Keratinocyte (primary cell): Measurements from ENCODE around the gene USE1.

Experiments used
- EZH2 ChIP-seq: IDR thresholded peaks from one replicate; pipeline ENCODE4 v1.6.1; 2012; ENCODE audit warnings: inconsistent platforms, mild to moderate bottlenecking, low read length, moderate library complexity
- TF ChIP-seq, protein P1 (sequence below), 3 experiments: IDR thresholded peaks in 1 of 3; conservative IDR thresholded peaks in 1 of 3; optimal IDR thresholded peaks in 1 of 3; 2 replicates in 2 of 3; 3 replicates in 1 of 3; pipeline versions ENCODE3 to v1.5.1; 2011; ENCODE audit warnings: low read length in 3 of 3, mild to moderate bottlenecking in 3 of 3, moderate library complexity in 2 of 3, control low read depth in 1 of 3, inconsistent platforms in 1 of 3; ENCODE audit not compliant: insufficient read depth in 2 of 3; ENCODE audit errors: extremely low read depth in 1 of 3

GRCh38 chr19:17194608-17195007 is 20.5 kb upstream of the USE1 start:
- TF ChIP-seq, protein P1, sequence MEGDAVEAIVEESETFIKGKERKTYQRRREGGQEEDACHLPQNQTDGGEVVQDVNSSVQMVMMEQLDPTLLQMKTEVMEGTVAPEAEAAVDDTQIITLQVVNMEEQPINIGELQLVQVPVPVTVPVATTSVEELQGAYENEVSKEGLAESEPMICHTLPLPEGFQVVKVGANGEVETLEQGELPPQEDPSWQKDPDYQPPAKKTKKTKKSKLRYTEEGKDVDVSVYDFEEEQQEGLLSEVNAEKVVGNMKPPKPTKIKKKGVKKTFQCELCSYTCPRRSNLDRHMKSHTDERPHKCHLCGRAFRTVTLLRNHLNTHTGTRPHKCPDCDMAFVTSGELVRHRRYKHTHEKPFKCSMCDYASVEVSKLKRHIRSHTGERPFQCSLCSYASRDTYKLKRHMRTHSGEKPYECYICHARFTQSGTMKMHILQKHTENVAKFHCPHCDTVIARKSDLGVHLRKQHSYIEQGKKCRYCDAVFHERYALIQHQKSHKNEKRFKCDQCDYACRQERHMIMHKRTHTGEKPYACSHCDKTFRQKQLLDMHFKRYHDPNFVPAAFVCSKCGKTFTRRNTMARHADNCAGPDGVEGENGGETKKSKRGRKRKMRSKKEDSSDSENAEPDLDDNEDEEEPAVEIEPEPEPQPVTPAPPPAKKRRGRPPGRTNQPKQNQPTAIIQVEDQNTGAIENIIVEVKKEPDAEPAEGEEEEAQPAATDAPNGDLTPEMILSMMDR (optimal IDR thresholded peaks at IDR 0.05 in 1 of 3, IDR thresholded peaks at IDR 0.05 in 1 of 3, conservative IDR thresholded peaks at IDR 0.05 in 1 of 3; ENCODE audit: extremely low read depth in 1 of 3, insufficient read depth in 2 of 3, low read length in 3 of 3): no peak
- no peak for TF ChIP-seq EZH2
